GM19463 (cell line): ENCODE measurements around the gene HOXD4.

Source experiments
- ATAC-seq: cut with Tn5 transposase; IDR thresholded peaks from one replicate; pipeline ENCODE4 v1.9.1; 2021; ENCODE audit warnings: mild to moderate bottlenecking, moderate library complexity; ENCODE audit not compliant: unreplicated experiment

The HOXD4 gene

GRCh38 chr2:176156807-176157498 is 5.6 kb downstream of the HOXD4 start, which contains the start of gene HOXD3:
TSS of gene HOXD3 (plus strand) at chr2:176157307. CDS start at chr2:176169115, 11,808 bp downstream.
- no peak for ATAC-seq

- ATAC-seq = no peak
Measured at GRCh38 chr2:176157499-176158185, 6.3 kb downstream of the HOXD4 start.

GRCh38 chr2:176158186-176158591 is 6.8 kb downstream of the HOXD4 start:
- no peak for ATAC-seq

DNA sequence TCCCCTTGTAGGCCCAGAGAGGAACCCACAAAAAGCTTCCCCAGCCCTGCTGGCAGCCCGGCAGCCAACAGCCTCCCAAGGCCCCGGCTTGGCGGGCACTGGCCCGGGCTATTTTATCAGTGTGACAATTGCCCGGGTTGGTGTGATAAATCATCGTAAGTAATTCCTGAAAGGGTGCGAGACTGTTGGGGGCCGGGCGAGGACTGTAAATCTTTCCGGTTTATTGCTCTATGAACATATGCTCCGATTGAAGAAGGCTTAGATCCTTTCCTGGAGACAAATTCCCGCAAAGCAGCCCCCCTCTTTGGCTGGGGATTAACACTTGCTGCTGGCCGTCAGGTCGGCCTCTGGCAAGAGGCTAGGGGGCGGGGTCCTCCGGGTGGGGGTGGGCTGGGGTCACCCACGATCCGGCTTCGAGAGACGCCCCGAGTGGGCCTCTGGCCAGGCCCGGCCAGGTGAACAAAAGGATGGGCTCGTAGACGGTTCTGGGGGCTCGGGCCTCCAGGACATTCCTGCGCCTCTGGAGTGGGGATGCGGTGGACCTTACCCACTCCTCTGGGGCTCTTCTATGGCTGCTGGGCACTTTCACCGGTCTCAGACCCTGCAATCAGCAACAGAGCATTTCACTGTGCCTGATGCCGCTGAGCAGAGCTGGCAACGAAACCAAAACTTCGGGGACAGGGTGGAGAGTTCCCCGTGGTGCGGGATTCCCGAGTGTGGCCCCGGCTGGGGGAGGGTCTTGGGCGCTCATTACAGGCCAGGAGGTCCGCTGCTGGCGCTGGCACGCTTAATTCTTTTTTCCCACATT is 7.7 kb downstream of the HOXD4 start:
- no peak for ATAC-seq

DNA sequence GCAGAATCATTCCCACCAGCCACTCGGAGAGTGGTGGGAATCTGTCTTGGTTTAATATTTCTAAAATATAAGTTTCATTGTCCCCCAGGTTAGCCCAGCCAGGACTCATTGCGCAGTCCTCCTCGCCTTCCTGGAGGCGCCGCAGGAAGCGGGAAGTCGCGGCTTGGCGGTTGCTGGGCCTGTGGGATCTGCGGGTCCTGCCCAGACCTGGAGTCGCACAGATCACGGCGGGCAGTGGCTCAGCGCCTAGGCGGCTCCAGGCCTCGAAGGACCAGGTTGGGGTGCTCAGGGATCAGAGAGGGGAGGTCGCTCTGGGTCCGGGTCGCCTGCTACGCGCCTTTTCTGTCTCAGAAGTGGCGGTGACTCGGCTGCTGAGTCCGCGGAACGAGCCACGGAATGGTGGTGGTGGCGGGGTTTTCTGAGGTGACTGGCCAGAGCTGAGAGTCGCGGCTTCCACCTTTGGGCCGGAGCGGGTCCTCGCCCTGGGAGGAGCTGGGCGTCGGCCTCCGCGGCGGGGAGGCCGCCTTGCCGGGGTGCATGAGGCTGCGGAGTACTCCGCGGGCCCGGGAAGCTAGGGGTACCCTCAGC is 8.4 kb downstream of the HOXD4 start:
- ATAC-seq = no peak

DNA sequence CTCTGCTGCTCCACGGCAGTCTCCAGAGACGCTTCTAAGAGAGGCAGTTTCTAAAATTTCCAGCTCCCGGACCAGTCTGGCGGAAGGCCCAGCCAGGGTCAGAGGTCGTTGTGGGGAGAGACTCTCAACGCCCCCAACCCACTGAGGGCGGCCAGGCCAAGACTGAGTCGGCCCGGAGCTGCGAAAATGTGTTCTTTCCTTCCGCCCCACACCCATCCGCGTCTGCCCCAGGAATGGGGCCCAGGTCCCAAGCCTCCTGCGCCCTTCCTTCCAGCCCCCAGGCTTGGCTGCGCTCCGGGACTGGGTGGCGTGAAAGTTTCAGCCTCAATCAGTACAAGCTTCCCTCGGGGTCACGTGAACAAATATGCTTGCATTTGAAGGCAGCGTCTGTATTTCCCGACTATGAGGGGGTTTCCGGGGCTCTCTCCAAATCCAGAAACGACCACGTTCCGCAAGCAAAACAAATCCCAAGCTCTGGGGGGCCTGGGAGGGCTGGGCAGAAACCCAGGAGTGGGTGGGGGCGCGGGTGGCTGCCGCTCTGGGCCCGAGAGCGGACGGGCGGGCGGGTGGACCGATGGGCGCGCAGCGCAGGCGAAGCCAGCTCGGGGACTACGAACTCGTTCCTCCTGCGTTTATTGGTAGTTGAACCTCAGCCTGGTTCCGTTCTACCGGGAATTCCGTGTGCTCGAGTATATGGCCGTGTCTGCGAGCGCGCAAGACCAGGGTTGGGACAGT is 9.1 kb downstream of the HOXD4 start:
- ATAC-seq = no peak

DNA sequence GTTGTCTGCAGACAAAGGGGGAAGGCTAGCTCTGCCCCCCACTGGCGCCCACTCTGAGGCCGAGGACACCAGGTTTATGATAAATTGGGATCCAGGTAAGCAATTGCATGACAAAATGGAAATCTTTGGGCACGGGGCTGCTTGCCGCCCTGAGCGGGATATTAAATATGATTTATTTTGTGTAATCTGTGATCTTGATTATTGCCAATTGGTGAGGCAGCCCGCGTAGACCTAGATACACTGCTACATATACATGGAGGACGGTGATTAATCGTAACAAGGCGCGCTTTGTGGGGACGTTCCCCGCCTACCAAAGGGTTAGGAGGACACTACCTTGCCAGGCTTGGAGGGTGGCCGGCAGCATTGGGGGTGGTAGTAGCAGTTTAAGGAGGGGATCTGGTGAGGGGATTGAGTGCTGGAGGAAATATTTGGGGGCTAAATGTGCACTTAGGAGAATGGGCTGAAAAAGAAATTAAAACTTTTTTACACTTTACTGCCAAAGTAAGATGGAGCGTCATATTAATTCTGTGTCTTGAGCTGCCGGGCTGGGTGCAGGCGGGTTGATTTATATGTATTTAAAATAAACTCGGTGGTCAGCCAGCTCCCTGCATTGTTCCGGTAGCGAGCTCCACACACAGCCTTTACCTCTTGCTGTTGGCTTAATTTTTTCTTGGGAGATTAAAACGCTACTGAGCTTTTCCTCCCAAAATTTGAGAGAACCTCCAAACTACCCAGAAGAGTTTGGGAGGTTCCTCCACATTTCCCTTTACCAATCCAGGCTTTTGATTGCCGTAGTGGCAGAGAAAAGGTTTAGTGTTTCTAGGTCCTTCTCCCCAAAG is 9.9 kb downstream of the HOXD4 start:
- ATAC-seq = no peak

GRCh38 chr2:176161825-176162626 is 10.7 kb downstream of the HOXD4 start:
- no peak for ATAC-seq

GRCh38 chr2:176162911-176163671 is 11.7 kb downstream of the HOXD4 start:
- ATAC-seq = no peak

DNA sequence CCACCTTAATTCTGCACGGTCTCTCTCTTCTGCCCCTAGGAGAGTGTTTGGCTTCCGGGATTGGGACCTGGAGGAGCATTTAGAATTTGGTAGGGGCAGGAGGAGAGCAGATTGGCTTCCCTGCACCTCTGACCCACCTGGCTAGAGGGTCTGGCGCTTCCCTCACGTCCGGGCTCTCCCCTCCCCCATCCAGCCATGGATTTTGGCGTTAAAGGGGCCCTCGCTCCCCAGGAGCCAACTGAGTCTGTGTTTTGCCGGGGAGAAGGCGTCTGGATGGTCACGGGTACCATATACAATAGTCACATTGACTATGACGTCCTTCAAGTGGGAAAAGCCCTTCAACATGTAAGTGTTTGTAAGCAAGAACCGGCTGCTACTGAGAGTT is 12.3 kb downstream of the HOXD4 start:
- no peak for ATAC-seq

DNA sequence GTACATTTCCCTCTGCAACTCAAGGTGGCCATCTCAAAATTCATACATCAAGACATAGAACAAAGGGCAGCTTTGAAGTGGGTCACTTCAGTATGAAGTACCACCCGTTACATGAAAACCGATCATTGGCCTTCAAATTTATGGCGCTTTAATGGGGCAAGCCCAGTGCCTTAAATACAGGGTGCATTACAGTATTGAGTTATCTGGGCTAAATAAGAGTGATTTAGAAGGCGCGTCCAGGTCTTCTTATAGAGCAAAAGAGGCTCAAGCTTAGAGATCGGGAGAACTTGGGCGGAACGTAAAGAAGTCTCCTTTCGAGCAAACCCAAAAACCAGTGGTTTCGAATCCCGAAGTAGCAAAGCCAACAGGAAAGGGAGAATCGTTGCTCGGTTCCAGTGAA is 12.9 kb downstream of the HOXD4 start:
- no peak for ATAC-seq

DNA sequence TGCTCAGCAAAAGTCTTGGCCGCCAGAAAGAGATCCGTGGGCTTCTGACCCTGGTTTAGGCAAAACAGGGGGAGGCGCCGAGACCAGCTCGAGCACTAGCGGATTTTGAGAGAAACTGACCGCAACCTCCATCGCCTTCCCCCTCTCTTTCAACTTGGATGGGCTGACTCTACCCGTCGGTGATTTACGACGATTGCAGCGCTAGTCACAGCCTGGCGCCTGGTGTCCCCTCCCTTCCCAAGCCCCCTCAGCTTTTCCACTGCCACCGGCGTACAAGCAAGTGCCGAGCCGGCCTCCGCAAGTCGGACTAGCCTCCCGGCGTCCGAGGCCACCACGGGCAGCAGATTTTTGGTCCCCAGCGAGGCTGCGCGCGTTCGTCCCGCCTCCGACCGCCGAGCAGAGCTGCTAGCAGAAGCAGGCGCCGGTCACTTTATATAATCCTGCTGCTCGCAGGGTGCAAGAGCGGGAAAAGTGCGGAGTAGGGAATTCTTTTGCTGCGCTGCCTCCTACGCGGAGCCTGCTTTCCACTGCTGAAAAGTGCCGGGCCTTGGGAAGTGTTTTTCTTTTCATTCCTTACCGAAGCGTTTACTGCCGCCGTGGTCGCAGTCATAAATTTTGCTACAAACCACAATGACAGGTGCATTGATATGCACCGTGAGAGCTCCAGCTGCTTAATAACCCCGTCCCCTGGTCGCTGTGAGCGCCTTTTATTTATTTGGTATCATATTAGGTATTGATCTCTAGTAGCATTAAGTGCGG is 13.4 kb downstream of the HOXD4 start:
- ATAC-seq = no peak

DNA sequence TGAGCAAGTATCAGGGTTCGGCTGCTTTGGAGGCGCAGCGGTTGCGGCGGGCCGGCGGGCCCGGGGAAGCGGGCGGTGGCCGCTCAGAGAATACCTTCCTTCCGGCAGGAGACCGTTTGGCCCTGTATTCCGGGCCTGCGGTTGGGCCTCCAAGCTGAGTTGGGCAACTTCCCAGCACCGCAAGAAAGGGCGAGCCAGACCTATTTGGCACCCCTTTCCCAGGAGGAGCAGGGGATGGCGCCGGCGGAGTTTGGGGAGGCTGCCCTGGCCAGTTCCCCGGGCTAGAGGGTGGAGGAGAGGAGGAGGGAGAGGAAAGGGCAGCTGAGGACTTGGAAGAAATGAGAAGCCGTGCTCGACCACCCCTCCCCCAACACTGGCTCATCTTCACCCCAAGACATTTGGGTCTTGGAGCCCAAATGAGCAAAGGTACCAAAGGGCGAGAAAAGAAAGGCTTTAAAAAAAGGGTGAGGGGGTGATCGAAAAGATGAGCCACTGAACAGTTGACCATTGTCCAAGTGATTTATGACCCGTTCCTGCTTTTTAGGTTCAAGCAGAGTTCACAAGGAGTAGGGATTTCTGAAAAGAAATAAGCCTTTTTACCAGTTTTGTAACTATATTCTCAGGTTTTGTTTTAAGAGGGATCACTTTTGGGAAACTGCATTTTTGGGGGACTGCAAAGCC is 14.2 kb downstream of the HOXD4 start:
- ATAC-seq = no peak

DNA sequence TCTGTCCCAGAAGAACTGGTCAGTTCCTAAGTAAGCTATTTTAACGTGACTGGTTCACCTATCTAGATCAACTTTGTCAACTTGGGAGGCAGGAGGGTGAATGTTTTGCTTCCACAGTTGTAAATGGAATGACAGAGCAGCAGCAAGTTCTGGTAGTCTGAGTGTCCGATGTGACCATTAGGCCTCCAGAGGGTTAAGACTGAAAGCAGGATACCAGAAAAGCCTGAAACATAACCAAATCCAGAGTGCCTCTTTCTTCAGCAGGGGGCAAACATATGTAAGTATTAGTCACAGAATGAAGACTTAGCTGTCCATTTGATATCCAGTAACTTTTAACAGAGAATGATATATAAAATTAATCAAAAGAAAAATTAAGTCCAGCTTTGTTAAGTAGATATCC is 14.9 kb downstream of the HOXD4 start:
- no peak for ATAC-seq

DNA sequence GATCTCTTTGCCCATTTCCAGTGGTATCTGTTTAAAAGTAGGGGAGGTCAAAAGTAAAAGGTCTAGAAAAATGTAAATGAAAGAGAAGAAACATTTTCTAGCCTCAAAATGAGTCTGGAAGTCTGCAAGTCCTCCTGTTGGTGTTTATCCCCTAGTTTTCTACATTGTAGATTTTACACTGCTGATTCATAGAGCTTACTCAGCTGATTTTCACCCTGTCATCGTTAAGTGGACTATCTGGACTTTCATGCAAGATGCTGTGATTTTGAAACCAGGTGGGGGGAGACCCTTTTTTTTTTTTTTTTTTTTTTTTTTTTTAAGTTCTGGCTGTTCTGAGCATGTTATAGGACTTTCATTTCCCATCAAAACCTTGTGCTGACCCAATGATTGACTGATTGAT is 16.0 kb downstream of the HOXD4 start:
- ATAC-seq = no peak

GRCh38 chr2:176169181-176169580 is 17.8 kb downstream of the HOXD4 start:
- no peak for ATAC-seq

GRCh38 chr2:176169711-176170110 is 18.4 kb downstream of the HOXD4 start:
- ATAC-seq = no peak
